AG04449 (cell line): Measurements from ENCODE around the gene SLU7.

Experiments
- CTCF ChIA-PET: fragments of 350-600 bp; formaldehyde crosslinking; extraction: SDS; loops from one replicate; lab custom pipeline; 2021; ENCODE audit warnings: antibody characterized with exemption; lab: Yijun Ruan, JAX
- POLR2A ChIA-PET: fragments of 400-600, 350-600 bp; formaldehyde crosslinking; extraction: SDS; loops from one replicate; lab custom pipeline; 2020; ENCODE audit warnings: antibody characterized with exemption, inconsistent platforms; lab: Yijun Ruan, JAX
- DNase-seq: peaks from one replicate; pipeline ENCODE4 v3.0.0-alpha.2; 2010; ENCODE audit warnings: low read depth, low spot score
- H3K4me3 ChIP-seq: 2 replicates; pipeline ENCODE4 v1.5.1; 2011; ENCODE audit warnings: low read depth, mild to moderate bottlenecking, control low read depth, low read length
- CTCF ChIP-seq: IDR thresholded peaks from one replicate; pipeline ENCODE4 v1.5.1; 2011; ENCODE audit warnings: mild to moderate bottlenecking, moderate library complexity, low read length, control low read depth, inconsistent platforms; ENCODE audit not compliant: insufficient read depth; ENCODE audit errors: missing control alignments

The SLU7 gene

DNA sequence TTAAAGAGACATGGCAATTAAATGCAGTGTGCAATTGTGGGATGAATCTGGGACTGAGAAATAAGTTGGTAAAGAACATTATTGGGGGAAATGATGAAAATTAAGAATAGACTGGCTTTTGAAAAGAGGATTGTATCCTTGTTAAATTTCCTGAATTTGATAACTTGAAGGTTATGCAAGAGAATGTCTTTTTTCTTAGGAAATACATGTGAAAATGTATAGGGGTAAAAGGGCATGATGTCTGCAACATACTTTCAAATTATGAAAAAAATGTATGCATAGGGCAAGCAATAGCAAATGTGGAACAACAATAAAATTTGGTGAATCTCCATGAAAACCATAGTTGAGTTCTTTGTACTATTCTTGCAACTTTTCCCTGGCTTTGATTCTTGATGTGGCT lies 26.9 kb upstream of the SLU7 start:
- no peak for TF ChIP-seq CTCF
- ChIA-PET POLR2A (no interaction called here), CTCF (no interaction called here)
- no peak overlapping the region for H3K4me3 ChIP-seq
- DNase-seq = no peak

- no peak for DNase-seq
- H3K4me3 ChIP-seq = no peak overlapping the region
- ChIA-PET POLR2A (no interaction called here), CTCF (no interaction called here)
- no peak for TF ChIP-seq CTCF
These were observed 26.3 kb upstream of the SLU7 start for GRCh38 chr5:160445132-160445531.

DNA sequence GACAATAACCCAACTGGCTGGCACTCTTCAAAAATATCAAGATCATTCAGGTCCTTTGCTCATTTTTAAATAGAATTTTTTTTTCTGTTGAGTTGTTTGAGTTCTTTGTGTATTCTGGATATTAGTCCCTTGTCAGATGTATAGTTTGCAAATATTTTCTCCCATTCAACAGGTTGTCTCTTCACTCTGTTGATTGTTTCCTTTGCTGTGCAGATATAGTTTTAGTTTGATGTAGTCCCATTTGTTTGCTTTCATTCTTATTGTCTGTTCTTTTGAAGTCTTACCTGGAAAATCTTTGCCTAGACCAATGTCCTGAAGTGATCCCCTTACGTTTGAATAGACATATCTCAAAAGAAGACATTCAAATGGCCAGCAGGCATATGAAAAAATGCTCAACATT lies 25.5 kb upstream of the SLU7 start:
- ChIA-PET POLR2A (no interaction called here), CTCF (interaction anchor here (0.7 to 1.0 kb wide), 2 partner anchors 15 to 22 kb away, joined by 3 read pairs; no protein-coding TSS in a partner anchor)
- no peak overlapping the region for H3K4me3 ChIP-seq
- no peak for TF ChIP-seq CTCF
- no peak for DNase-seq

- H3K4me3 ChIP-seq = no peak overlapping the region
- DNase-seq = no peak
- ChIA-PET POLR2A (interaction anchor here (0.7 kb wide), 1 partner anchor 933 kb away, joined by 3 read pairs; no protein-coding TSS in a partner anchor), CTCF (interaction anchor here (1.6 to 6.2 kb wide), 2 partner anchors 10 to 17 kb away, joined by 6 to 186 read pairs; partner anchors contain the start of gene PTTG1)
- no peak for TF ChIP-seq CTCF
These were observed 24.0 kb upstream of the SLU7 start for GRCh38 chr5:160442824-160443431.

- POLR2A ChIA-PET = no interaction called here
- CTCF ChIA-PET = interaction anchor here (0.7 to 6.2 kb wide), 6 partner anchors 11 to 355 kb away, joined by 3 to 186 read pairs (median 36); partner anchors contain the start of gene PTTG1
- TF ChIP-seq CTCF = no peak
- DNase-seq = no peak
- H3K4me3 ChIP-seq = no peak overlapping the region
These were observed 22.5 kb upstream of the SLU7 start for GRCh38 chr5:160441311-160441781.

DNA sequence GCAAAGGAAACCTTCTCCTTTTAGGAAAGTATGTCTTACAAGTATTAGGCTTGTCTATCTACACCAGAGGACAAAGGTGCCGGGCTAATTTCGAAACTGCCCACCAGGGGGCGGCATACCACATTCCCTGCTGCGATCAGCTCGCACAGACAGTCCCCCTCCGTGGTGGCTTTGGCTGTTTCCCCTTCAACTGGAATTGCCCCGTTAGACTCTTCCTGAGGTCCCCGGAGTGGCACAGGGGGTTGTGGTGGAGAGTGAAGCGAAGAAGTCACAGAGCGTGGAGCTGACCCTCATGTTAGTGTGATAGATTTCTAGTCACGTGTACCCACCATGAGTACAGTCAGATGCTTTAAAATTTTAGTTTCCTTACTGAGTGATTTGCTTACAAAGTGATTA lies 20.3 kb upstream of the SLU7 start:
- no peak for DNase-seq
- CTCF ChIA-PET = interaction anchor here (1.0 to 6.2 kb wide), 18 partner anchors 9 to 938 kb away, joined by 3 to 186 read pairs (median 8); partner anchors contain the start of genes PTTG1 and SLU7
- TF ChIP-seq CTCF = peak; percentile 85
- H3K4me3 ChIP-seq = peak overlapping the region; percentile 51
- POLR2A ChIA-PET = no interaction called here
